ENCODE measurements around the gene IRAK3. TPM values are rescaled to one million over a fixed set of nuclear protein-coding genes. Genes with fewer than 3 reads are reported as not detected.

Gene IRAK3
- total and polyA plus RNA-seq, 2 donors (not counting 1 experiment from before 2014, with no cell fraction given) = 3.9 to 4.3 TPM

- peak overlapping the region; percentile 77 for H3K4me2 ChIP-seq (replicated peaks; ENCODE audit: low read depth, low read length, poor library complexity, severe bottlenecking)
- H3K79me2 ChIP-seq (ENCODE audit: control insufficient read depth, insufficient read depth, low read length) = peaks cover 68% of the 10 kb centered on the region
- no peaks in the 10 kb centered on the region for H3K27me3 ChIP-seq (replicated peaks in 1 of 4; ENCODE audit: control extremely low read depth in 1 of 4, control insufficient read depth in 3 of 4, insufficient read depth in 4 of 4, low read length in 3 of 4)
- H3K27me3 Mint-ChIP-seq = no peaks in the 10 kb centered on the region
- CTCF ChIA-PET = interaction anchor here (0.9 to 2.1 kb wide), 5 partner anchors 9 to 525 kb away, joined by 3 to 14 read pairs (median 3); partner anchors contain the start of gene LLPH
- peaks cover 0 to 8% of the 10 kb centered on the region in 2 experiments for H3K36me3 ChIP-seq (replicated peaks in 1 of 2; ENCODE audit: control extremely low read depth in 1 of 2, control insufficient read depth in 1 of 2, extremely low read depth in 1 of 2, insufficient read depth in 2 of 2, low read length in 1 of 2)
- peak overlapping the region; percentile 97 for H3K9ac ChIP-seq (ENCODE audit: low read length)
- peak overlapping the region; percentile 83 for H2AFZ ChIP-seq (ENCODE audit: insufficient read depth, low read depth, low read length, poor library complexity, severe bottlenecking)
- intact Hi-C loops (cut with micrococcal nuclease) = no loop called here
- H3K4me3 Mint-ChIP-seq = peak overlapping the region; percentile 89
- no peak for ATAC-seq (ENCODE audit: low read depth)
- POLR2A ChIA-PET = interaction anchor here (1.5 to 1.8 kb wide), 3 partner anchors 30 to 65 kb away, joined by 4 to 23 read pairs (median 4); partner anchors contain the start of gene LLPH
- WGBS (ENCODE audit: insufficient coverage) = 77% methylated on average over 8 of the region's 8 CpGs
- no peak for TF ChIP-seq EZH2 (IDR thresholded peaks at IDR 0.05; ENCODE audit: borderline replicate concordance, insufficient read depth, low read depth, low read length, poor library complexity, severe bottlenecking)
- no peak for TF ChIP-seq CTCF (IDR thresholded peaks at IDR 0.05)
- no peaks in the 10 kb centered on the region for H3K9me3 Mint-ChIP-seq (ENCODE audit: insufficient read depth)
- H3K9me3 ChIP-seq (ENCODE audit: control extremely low read depth in 1 of 3, control insufficient read depth in 2 of 3, insufficient read depth in 1 of 3, low read length in 2 of 3) = peaks cover 0 to 4% (median 0%) of the 10 kb centered on the region in 3 donors
- H3K27ac Mint-ChIP-seq = peak overlapping the region; percentile 65
- peak overlapping the region; percentile 97 for H3K27ac ChIP-seq (ENCODE audit: low read length in 2 of 2)
- peaks cover 31 to 41% of the 10 kb centered on the region in 2 donors for H3K4me1 ChIP-seq (ENCODE audit: control insufficient read depth in 2 of 2, insufficient read depth in 2 of 2, low read length in 2 of 2)
- H3K4me3 ChIP-seq (ENCODE audit: control extremely low read depth in 1 of 5, extremely low read depth in 1 of 5, insufficient read depth in 1 of 5, low read depth in 2 of 5, low read length in 4 of 5) = peak overlapping the region; percentile 73 to 99 (median 91)
- no peak for DNase-seq
- H4K20me1 ChIP-seq (ENCODE audit: control insufficient read depth, insufficient read depth, low read length, poor library complexity, severe bottlenecking) = peaks cover 23% of the 10 kb centered on the region
- H3K4me1 Mint-ChIP-seq = peaks cover 53% of the 10 kb centered on the region
These were observed 20.6 kb upstream of the IRAK3 start for GRCh38 chr12:66168410-66168809.

All from B cell (primary cell).